PC-3 (cell line): ENCODE results near the gene LMBR1. TPM values are rescaled to one million over a fixed set of nuclear protein-coding genes. Genes with fewer than 3 reads are reported as not detected.

Experiments
- ATAC-seq: fragments of 200-7000 bp; cut with Tn5 transposase; 2 replicates; pipeline ENCODE4 v1.9.1; 2020; ENCODE audit warnings: mild to moderate bottlenecking, moderate library complexity
- BruUV-seq: library from RNA; stranded (reverse); fragments of 400-500 nt; replicated peaks from 2 replicates; lab custom pipeline; 2021; lab: Mats Ljungman, UMichigan
- CTCF ChIA-PET: fragments of 300-600 bp; sonication (Branson Sonifier 250); formaldehyde crosslinking; loops from one replicate; lab custom pipeline; 2022; ENCODE audit warnings: antibody characterized with exemption; lab: Charles Lee
- POLR2A ChIA-PET: fragments of 300-600 bp; sonication (Branson Sonifier 250); formaldehyde crosslinking; loops from one replicate; lab custom pipeline; 2022; ENCODE audit warnings: antibody characterized with exemption; ENCODE audit not compliant: unreplicated experiment; lab: Charles Lee
- DNase-seq: peaks from one replicate; pipeline ENCODE4 v3.0.0-alpha.2; 2015
- H2AFZ ChIP-seq: fragments of 300-600 bp; sonication (generic); 2 replicates; pipeline ENCODE4 v1.6.0; 2016; ENCODE audit warnings: antibody characterized with exemption, low read length
- H3F3A ChIP-seq: fragments of 300-600 bp; sonication (generic); one replicate; pipeline ENCODE4 v1.6.0; 2017; ENCODE audit warnings: antibody characterized with exemption, low read length, control low read depth, mild to moderate bottlenecking; ENCODE audit not compliant: unreplicated experiment
- H3K27ac ChIP-seq: fragments of 300-600 bp; sonication (generic); 2 replicates; pipeline ENCODE4 v1.5.1; 2016; ENCODE audit warnings: mild to moderate bottlenecking, low read length
- H3K27me3 ChIP-seq: fragments of 300-600 bp; sonication (generic); 2 replicates; pipeline ENCODE4 v1.6.1; 2016; ENCODE audit warnings: low read length, mixed read lengths
- H3K36me3 ChIP-seq: fragments of 300-600 bp; sonication (generic); 2 replicates; pipeline ENCODE4 v1.6.1; 2016; ENCODE audit warnings: low read depth, mixed run types, low read length, mixed read lengths
- H3K4me1 ChIP-seq: fragments of 300-600 bp; sonication (generic); 2 replicates; pipeline ENCODE4 v1.5.1; 2016; ENCODE audit warnings: low read length; ENCODE audit not compliant: insufficient read depth
- H3K4me2 ChIP-seq: fragments of 300-600 bp; sonication (generic); 2 replicates; pipeline ENCODE4 v1.6.0; 2016; ENCODE audit warnings: low read length
- H3K4me3 ChIP-seq: fragments of 300-600 bp; sonication (generic); 2 replicates; pipeline ENCODE4 v1.5.1; 2016; ENCODE audit warnings: mild to moderate bottlenecking, low read length, mixed read lengths
- H3K79me2 ChIP-seq: fragments of 300-600 bp; sonication (generic); 2 replicates; pipeline ENCODE4 v1.6.1; 2017; ENCODE audit warnings: low read length, mixed read lengths
- H3K9ac ChIP-seq: fragments of 300-600 bp; sonication (generic); 2 replicates; pipeline ENCODE4 v1.6.0; 2016; ENCODE audit warnings: mild to moderate bottlenecking, low read length
- H3K9me2 ChIP-seq: fragments of 300-600 bp; sonication (generic); replicated peaks from 2 replicates; pipeline ENCODE4 v1.6.1; 2016; ENCODE audit warnings: mixed run types, low read length, mixed read lengths
- H3K9me3 ChIP-seq: fragments of 300-600 bp; sonication (generic); 2 replicates; pipeline ENCODE4 v1.6.1; 2016; ENCODE audit warnings: low read length, mixed read lengths
- H4K20me1 ChIP-seq: fragments of 300-600 bp; sonication (generic); 2 replicates; pipeline ENCODE4 v1.6.1; 2016; ENCODE audit warnings: low read length, mixed read lengths
- EZH2 ChIP-seq: fragments of 300-600 bp; sonication (generic); IDR thresholded peaks from one replicate; pipeline ENCODE4 v1.6.1; 2017; ENCODE audit warnings: antibody characterized with exemption, mild to moderate bottlenecking, low read length; ENCODE audit not compliant: unreplicated experiment
- EZH2phosphoT487 ChIP-seq: fragments of 300-600 bp; sonication (generic); IDR thresholded peaks from 2 replicates; pipeline ENCODE4 v1.6.1; 2018; ENCODE audit warnings: mild to moderate bottlenecking, antibody characterized with exemption, low read length, borderline replicate concordance
- intact Hi-C: fragments of 100-400 bp; cut with micrococcal nuclease; formaldehyde crosslinking; loops from 2 replicates; pipeline ENCODE4 v1.9.0; 2023
- total RNA-seq: library from RNA; depleted of rRNA; stranded (reverse); fragments of >200 nt; gene quantifications from 2 replicates; pipeline ENCODE4 v1.2.3, GENCODE V29; 2014
- TF ChIP-seq, protein P1 (sequence below): fragments of 300-600 bp; sonication (generic); conservative IDR thresholded peaks from 2 replicates; pipeline ENCODE4 v1.5.1; 2017; ENCODE audit warnings: antibody characterized with exemption, low read depth, mild to moderate bottlenecking, low read length

The LMBR1 gene
- total RNA-seq, 1 experiment from 2014 or later = 61.7 TPM

DNA sequence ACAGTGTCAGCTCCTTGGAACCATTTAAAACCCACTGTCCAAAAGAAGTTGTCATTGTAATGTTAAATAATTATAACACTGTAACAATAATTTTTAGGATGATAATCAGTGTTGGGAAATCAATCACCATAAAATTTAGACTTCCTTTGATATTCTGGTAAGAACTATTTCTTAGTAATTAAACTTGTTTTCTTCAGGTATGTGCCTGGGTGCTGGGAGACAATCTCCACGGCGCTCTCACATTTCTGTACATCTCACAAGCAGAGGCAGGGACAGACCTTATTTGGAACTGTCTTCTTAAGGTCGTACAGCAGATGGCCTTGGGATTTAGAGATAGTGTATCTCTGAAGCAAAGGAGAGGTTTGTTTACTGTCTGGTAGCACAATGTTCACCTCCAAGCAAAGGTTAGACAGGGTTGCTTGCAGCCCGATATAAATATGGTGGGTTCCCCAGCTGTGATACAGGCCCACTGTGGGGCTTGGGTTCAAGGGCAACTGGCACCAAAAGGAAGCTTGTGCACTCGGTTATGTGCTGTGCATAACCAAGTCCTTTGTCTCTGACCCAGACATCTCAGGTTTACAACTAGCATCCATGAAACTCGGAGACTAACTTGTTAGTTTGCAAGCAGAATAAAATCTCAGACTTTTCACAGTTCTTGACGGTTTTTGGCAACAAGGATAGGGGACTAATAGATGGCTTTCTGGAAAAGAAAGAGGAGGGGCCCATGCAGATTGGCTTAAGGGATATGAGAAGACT lies 126.9 kb downstream of the LMBR1 start:
- Histone ChIP-seq H3K4me3 (no peak overlapping the region), H3K9me2 (no peaks in the 10 kb centered on the region), H3K4me1 (peaks cover 6% of the 10 kb centered on the region; the same call in 1 of the 2 replicates), H3K27ac (no peak overlapping the region), H3K9ac (no peak overlapping the region), H4K20me1 (no peaks in the 10 kb centered on the region; the same call in 1 of the 2 replicates), H3F3A (no peaks in the 10 kb centered on the region), H3K79me2 (no peaks in the 10 kb centered on the region), H3K4me2 (no peak overlapping the region), H2AFZ (no peak overlapping the region), H3K9me3 (no peaks in the 10 kb centered on the region), H3K27me3 (no peaks in the 10 kb centered on the region), H3K36me3 (no peaks in the 10 kb centered on the region)
- intact Hi-C loops = loop anchor here (2.0 kb wide), 1 partner anchor 293 kb away; no protein-coding TSS in a partner anchor
- ATAC-seq (no peak), DNase-seq (no peak)
- TF ChIP-seq EZH2 (no peak), EZH2phosphoT487 (no peak)
- TF ChIP-seq, protein P1, sequence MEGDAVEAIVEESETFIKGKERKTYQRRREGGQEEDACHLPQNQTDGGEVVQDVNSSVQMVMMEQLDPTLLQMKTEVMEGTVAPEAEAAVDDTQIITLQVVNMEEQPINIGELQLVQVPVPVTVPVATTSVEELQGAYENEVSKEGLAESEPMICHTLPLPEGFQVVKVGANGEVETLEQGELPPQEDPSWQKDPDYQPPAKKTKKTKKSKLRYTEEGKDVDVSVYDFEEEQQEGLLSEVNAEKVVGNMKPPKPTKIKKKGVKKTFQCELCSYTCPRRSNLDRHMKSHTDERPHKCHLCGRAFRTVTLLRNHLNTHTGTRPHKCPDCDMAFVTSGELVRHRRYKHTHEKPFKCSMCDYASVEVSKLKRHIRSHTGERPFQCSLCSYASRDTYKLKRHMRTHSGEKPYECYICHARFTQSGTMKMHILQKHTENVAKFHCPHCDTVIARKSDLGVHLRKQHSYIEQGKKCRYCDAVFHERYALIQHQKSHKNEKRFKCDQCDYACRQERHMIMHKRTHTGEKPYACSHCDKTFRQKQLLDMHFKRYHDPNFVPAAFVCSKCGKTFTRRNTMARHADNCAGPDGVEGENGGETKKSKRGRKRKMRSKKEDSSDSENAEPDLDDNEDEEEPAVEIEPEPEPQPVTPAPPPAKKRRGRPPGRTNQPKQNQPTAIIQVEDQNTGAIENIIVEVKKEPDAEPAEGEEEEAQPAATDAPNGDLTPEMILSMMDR = no peak
- ChIA-PET CTCF (no interaction called here), POLR2A (no interaction called here)
- no TSS peak for BruUV-seq

DNA sequence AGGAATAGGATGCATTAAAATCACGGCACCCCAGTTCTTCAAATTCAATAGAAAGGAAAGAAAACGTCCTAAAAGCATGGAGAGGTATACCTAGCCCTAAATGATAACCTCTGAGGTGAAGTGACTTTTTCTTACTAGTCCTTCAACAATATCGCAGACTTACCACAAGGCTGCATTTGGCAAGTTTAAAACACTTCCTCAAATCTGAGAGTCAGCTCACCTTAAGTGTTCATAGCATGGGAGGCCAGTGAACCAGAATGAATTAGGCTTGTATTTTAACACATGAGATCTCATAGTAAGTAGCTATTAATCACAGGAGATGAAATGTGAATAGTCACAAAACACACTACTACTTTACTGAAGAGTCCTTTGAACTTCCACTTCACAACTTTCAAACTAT lies 128.2 kb downstream of the LMBR1 start:
- Histone ChIP-seq H3K9me2 (no peaks in the 10 kb centered on the region), H3K27me3 (no peaks in the 10 kb centered on the region), H2AFZ (no peak overlapping the region), H3F3A (no peaks in the 10 kb centered on the region), H3K27ac (no peak overlapping the region), H3K9me3 (no peaks in the 10 kb centered on the region), H3K79me2 (no peaks in the 10 kb centered on the region), H4K20me1 (no peaks in the 10 kb centered on the region; the same call in 1 of the 2 replicates), H3K4me1 (peaks cover 6% of the 10 kb centered on the region; the same call in 1 of the 2 replicates), H3K4me2 (no peak overlapping the region), H3K4me3 (no peak overlapping the region), H3K36me3 (peaks cover 6% of the 10 kb centered on the region; the same call in 1 of the 2 replicates), H3K9ac (no peak overlapping the region)
- intact Hi-C loops = loop anchor here (1.0 to 5.0 kb wide), 4 partner anchors 92 to 962 kb away; no protein-coding TSS in a partner anchor
- ChIA-PET POLR2A (no interaction called here), CTCF (interaction anchor here (0.5 kb wide), 1 partner anchor 40 kb away, joined by 3 read pairs; no protein-coding TSS in a partner anchor)
- BruUV-seq = no TSS peak
- DNase-seq (no peak), ATAC-seq (no peak)
- TF ChIP-seq, protein P1 = no peak
- TF ChIP-seq EZH2phosphoT487 (no peak), EZH2 (no peak)
